Measurements from ENCODE around the gene SLC25A40.
"Not testable (repeated sequence)": the region's sequence is repeated elsewhere in the genome, so short reads cannot be mapped to it uniquely, and the experiment has no call there.

The SLC25A40 gene

DNA sequence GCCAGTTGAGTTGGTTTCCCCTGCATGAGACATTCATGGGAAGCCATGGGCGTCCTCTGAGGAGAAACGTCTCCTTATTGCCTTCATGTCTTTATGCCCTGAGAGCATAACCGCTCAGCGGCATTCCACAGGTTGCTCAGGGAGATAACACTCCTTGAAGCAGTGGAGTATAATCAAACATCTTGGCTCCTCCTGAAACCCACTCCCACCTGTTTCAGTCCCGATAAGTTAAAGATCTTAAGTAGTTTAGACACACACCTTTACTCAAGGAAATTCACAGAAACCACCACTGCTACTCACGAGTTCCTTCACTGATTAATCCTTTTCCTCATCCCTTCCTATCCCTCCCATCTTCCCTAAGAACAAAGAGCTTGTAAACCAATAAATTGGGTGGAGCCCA is 9.6 kb downstream of the SLC25A40 start:
- not testable (repeated sequence) for DNase-seq

DNA sequence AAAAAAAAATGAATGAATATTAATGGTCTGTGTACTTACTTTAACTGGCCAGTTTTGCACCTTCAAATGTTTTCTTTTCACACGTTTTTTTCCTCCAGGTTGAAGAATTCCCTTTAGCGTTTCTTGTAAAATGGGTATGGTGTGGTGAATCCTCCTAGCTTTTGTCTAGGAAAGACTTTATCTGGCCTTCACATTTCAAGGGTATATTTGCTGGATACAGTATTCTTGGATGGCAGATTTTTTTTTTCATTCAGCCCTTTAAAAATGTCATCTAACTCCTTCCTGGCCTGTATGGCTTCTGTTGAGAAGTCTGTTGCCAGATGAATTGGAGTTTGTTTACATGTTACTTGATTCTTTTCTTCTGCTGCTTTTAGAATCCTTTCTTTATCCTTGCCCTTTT is 10.1 kb downstream of the SLC25A40 start:
- DNase-seq = no peak

DNA sequence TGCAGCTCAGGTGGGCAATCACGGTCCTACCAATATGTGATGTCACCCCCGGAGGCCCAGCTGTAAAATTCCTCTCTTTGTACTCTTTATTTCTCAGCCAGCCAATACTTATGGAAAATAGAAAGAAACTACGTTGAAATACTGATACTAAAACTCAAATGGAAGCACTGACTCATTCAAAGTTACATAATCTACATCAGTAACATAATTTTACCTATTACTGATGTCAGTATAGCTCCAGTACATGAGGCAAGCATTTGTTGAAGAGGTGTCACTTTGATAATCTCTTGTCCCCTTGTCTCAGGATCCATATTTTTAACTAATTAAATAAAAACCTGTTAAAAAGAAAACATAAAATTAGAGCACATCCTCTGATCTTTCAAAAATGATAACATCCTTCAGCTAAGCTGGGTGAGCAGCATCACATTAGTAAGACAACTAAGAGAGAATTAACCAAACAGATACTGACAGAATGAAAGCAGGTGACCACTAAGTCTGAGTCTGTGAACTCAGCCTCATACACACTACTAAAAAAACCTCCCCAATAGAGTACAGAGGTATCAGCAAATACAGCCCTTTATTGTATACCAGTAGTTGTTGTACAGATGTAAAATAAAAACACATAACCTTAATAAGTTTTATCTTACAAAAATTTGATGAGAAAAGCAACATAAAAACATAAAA is 17.6 kb downstream of the SLC25A40 start:
- no peak for DNase-seq

DNA sequence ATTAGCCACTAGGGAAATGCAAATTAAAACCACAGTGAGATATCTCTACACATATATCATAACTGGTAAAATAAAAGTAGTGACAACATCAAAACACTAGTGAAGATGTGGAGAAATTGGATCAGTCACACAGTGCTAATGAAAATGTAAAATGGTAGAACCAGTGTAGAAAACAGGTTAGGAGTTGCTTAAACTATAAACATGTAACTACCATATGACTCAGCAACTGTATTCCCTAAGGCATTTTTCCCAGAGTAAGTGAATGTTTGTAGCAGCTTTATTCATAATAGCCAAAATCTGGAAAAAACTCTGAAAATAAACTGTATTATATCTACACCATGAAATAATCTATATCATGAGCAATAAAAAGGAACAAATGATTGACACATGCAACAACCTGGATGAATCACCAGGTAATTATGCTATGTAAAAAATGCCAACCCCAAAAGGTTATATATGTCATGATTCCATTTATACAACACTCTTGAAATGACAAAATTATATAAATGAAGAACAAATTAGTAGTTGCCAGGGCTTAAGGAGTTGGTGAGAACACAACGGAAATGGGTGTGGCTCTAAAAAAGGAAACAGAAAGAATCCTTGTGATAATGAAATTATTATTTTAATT is 22.8 kb downstream of the SLC25A40 start:
- no peak for DNase-seq

DNA sequence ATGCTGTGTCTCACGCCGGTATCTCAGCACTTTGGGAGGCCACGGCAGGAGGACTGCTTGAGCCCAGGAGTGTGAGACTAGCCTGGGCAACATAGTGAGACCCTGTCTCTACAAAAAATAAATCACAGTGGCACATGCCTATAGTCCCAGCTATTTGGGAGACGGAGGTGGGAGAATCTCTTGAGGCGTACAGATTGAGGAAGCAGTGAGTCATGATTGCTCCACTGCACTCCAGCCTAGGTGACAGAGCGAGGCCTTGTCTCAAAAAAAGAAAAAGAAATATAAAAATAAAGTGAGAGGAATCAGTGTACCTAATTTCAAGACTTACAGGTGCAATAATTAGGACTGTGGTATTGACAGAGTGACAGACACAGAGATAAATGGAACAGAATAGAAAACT is 23.9 kb downstream of the SLC25A40 start:
- DNase-seq = no peak

DNA sequence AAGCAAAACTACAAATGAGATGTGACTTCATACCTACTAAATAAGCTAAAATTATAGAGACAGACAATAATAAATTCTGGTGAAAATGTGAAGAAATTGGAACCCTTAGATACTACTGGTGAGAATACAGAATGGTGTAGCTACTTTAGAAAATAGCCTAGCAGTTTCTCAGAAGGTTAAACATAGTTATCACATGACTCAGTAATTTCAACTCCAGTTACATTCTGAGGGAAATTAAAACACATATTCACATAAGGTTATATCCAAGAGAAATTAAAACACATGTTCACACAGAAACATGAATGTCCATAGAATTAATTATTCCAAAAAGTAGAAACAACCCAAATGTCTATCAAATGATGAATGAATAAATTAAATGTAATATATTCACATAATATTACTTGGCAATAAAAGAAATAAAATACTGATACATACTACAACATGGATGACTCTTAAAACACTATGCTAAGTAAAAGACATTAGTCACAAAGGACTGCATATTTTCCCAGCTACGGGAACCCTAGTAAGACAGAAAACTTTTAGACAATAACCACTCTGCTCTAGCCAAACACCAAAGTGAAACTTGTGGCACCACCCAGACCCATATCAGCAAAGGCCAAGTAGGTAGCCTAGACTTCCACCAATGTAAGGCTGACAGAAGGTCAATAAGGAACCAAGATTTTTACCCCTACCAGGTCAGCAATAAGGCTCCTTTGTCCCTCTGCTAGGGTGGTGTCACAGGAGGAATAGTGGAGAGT is 25.1 kb downstream of the SLC25A40 start:
- no peak for DNase-seq

DNA sequence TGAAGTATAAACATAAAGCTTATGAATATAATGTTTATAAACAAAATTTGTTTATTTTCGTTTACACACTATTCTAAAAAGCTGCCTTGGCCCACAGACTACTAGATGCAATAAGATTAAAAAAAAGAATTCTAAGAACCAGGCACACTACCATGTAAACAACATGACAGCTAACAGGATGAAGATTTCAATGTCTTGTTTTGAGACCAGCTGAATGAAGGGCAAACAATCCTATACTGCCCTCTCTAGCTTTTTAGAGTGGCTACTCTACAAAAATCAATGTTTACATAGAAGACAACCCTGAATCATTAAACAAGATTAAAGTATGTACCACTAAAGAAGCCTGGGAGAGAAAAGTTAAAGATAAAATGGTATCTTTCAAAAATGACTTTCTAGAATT is 38.6 kb downstream of the SLC25A40 start:
- DNase-seq = no peak

DNA sequence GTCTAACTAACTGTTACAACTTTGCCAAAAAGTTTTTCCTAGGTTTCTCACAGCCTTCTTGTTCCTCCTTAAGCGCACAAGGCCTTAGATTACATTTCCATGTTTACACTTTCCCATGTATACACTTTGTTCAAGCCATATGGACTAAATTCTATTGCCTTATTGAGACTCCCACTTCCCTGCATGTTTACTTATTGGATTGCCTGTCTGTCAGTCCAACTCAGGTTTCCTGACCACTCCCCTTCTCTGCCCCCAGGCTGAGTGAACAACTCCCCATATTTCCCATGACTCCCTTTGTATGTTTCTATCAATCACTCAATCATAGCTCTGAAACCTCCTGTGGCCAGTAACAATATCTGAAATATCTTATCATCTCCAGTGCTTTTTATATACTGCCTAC is 43.0 kb downstream of the SLC25A40 start:
- DNase-seq = peak; percentile 28

DNA sequence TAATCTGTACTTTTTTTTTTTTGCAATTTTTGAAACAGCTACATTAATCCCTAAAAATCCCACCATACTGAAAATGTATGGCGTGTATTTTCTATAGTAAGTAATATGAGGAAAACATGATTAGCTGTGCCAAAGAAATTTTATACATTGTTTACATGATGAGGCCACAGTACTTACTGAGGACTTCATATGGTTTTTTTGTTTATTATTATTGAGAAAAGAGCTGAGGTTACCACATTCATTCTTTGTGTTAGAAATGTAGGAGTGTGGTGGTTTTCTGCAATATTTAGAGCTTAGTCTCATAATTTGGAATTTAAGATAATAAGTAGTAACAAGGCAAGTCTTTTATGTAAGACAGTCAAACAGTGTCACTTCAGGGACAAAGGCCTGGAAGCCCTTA is 45.1 kb downstream of the SLC25A40 start:
- DNase-seq = no peak

DNA sequence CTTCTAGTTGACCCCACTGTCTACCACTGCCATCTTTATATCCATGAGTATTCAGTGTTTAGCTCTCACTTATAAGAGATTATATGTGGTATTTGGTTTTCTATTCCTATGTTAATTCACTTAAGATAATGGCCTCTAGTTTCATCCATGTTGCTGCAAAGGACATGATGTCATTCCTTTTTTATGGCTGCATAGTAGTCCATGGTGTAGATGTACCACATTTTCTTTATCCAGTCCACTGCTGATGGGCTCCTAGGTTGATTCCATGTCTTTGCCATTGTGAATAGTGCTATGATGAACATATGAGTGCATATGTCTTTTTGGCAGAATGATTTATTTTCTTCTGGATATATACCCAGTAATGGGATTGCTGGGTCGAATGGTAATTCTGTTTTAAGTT is 47.8 kb downstream of the SLC25A40 start:
- DNase-seq = not testable (repeated sequence)

DNA sequence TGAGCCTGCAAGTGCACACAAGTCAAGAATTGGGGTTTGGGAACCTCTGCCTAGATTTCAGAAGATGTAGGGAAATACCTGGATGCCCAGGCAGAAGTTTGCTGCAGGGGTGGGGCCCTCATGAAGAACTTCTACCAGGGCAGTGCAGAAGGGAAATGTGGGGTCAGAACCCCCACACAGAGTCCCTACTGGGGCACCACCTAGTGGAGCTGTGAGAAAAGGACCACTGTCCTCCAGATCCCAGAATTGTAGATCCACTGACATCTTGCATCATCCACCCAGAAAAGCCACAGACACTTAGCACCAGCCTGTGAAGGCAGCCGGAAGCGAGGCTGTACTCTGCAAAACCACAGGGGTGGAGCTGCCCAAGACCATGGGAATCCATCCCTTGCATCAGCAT is 50.8 kb downstream of the SLC25A40 start:
- peak; percentile 20 for DNase-seq

DNA sequence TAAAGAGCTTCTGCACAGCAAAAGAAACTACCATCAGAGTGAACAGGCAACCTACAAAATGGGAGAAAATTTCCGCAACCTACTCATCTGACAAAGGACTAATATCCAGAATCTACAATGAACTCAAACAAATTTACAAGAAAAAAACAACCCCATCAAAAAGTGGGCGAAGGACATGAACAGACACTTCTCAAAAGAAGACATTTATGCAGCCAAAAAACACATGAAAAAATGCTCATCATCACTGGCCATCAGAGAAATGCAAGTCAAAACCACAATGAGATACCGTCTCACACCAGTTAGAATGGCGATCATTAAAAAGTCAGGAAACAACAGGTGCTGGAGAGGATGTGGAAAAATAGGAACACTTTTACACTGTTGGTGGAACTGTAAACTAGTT is 54.1 kb downstream of the SLC25A40 start:
- not testable (repeated sequence) for DNase-seq

DNA sequence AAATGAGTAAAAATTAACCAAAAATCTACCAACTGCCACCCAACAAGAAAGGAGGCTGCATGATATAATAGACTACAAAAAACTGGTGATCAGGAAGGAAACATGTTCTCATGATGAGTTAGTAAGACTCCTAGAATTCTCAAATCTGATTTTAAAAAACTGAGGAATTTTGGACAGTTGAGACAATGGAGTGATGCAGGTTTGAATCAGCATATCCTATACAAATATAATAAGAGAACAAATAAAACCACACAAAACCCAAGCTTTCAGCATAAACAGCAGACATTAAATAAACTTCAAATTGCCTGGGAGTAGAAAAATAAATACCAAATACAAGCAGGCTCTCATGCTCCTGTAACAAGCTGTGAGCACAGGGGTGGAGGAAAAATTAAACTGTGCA is 57.8 kb downstream of the SLC25A40 start:
- DNase-seq = no peak

DNA sequence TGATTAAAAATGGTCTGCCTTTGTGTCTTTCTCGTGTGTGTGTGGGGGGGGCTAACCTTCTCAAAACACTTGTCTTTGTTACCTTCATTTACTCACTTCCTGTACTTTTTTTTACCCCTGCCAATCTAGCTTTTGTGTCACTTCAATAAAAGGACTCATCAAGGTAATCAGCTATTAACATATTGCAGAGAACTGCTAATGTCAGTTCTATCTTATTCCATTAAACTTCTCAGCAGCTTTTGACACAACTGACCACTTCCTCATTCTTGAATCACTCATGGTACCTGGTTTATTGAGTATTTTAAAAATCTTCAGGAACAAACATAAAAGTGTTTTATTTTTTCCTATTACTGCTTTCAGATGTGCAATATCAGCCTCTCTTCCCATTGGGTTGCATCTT is 59.8 kb downstream of the SLC25A40 start:
- no peak for DNase-seq

DNA sequence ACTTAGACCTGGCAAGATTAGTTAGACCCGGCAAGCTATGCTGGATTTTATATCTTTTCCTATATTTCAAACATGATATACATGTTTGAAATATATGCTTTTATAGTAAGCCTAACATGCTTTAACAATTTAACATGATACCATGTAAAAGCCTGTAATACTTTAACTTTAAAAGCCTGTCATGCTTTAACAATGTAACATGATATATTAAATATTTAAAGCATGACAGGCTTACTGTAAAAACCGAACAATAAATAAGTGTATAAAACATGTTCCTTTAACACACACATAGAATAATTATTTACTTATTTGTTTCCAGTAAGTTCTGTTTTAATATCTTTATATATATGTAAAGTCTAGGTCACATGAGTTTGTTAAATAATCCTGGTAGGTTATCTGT is 65.4 kb downstream of the SLC25A40 start:
- DNase-seq = no peak

DNA sequence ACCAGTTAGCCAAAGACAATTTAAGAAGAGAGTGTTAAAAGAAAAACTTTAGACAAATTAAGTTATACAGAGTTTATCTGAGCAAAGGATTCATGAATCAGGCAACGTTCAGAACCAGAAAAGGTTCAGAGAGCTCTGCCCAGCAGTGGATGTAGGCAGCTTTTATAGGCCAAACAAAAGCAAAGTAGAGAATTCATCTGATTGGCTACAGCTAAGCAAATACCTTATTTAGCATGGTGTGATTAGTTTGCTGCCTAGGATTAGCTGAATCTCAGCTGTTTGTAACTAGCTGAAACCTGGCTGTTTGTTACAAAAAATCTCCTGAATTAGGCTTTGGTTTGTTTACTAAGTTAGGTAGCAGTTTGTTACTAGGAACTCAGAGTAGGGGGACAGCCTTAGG is 66.0 kb downstream of the SLC25A40 start:
- DNase-seq = peak; percentile 27

DNA sequence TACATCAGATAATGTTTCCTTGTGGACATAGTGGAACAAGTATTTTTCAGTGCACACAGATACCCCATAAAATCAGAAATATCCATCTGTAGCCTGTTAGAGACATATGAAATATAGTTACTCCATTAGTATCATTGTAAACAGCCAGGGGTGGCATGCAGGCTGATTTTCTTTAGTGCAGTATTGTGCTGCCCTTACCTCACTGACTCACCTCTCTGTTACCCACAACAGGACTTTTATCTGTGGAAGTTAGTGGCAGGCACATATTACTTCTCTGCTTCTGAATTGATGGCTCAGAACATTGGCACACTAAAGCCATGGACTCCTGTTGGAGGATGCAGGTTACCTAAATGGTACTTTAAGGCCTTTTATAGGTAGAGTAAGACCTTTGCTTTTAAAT is 70.0 kb downstream of the SLC25A40 start:
- no peak for DNase-seq

DNA sequence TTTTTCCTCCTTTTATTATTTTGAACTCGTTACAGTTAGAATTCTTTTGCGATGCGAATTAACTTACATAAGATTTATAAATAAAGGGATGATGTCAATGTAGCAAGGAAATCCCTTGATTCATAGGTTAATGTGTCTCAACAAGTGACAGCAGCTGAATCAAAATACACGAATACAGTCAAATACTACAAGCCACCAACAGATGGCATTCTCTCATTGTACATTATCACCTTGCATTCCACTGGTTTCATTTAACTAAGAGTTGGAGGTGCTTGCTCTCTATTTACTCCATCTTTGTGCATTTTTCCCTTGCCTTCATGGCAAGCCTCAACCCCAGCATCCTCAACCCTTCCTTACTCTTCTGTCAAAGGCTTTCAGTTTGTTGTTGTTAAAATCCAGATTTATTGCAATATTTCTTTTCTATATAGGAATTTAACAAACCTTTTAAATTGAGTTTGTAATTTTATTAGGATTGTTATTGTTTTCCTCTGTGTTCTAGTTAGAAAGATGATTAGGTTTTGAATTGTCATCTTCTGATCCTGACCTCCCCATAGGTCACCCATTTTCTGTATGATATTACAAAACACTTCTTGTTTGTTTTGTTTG is 78.3 kb downstream of the SLC25A40 start:
- DNase-seq = peak; percentile 27

DNA sequence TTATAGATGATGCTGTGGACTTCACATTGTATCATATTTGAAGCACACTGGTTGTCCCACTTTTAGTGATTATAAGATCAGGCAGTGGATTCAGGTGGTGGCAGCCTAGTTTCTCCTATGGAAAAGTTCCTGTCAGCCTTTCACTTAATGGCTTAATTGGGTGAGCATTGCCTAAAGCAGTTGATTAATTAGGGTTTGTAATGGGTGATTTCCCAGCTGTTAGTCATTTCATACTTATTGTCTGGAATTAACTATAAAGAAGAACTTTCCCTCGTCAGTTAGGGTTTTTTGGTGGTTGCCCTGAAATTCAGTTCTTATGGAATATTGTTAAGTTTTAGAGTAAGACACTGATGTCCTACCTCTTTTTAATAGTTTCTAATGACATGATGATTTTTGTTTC is 78.8 kb downstream of the SLC25A40 start:
- no peak for DNase-seq

DNA sequence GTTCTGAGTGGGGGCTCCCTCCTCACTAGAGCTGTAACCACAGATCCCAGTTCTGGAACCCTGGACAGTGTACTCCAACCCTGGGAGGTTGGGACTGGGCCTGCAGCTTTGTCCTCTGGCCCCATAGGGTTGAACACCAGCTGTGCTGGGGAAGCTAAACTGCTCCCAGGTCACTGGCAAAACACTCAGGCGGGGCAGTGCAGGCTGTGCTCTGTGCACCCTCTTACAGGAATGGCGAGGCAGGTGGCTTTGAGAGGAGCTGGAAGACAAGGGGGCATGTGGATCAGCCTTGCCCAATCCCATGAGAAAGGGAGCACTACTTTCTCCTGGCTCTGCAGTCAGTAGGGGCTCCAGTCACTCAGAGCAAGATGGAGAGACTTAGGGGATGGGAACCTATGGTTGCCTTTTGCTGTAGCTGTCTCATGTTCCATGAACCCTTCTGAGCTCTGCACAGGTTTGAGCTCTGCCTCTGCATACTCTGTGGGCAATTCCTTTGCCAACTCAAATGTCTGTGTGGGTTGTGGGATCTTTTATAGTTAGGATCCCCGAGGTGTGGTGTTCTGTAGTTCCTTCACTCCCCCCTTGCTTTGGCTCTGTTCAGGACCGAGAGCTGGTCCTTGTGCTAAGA is 90.7 kb downstream of the SLC25A40 start:
- DNase-seq = no peak

DNA sequence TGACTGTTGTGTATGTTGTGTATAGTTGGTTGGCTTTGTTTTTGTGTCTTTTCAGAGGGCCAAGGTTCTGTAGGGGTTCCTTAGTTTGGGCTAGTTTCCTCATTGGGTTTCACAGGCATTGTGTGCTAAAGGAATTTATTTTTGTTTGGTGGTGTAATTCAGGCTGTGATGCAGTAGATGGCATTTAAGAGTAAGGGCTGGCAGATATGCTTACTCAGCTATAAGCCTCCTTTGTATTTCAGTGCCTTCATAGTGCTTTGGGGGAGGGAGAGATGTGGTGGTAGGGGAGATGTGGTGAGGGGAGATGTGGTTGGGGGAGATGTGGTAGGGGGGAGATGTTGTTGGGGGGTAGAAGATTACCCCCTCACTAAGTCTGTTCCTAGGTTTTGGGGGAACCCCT is 91.7 kb downstream of the SLC25A40 start:
- no peak for DNase-seq
